Testis (tissue), 3 donors: ENCODE measurements around the gene MPPED1. TPM values are rescaled to one million over a fixed set of nuclear protein-coding genes. Genes with fewer than 3 reads are reported as not detected.

ENCODE experiments used
- DNase-seq: peaks from one replicate; pipeline ENCODE4 v3.0.0-alpha.2; 2019
- H3K27ac ChIP-seq, 2 donors: fragments of 200-600 bp; sonication (generic); one replicate each; pipeline ENCODE4 v1.5.1; 2019
- H3K27me3 ChIP-seq: fragments of 200-600 bp; sonication (generic); one replicate; pipeline ENCODE4 v1.5.1; 2019
- H3K36me3 ChIP-seq: fragments of 200-600 bp; sonication (generic); one replicate; pipeline ENCODE4 v1.5.1; 2017; ENCODE audit warnings: low read depth; ENCODE audit errors: missing control alignments
- H3K4me1 ChIP-seq: fragments of 200-600 bp; sonication (generic); one replicate; pipeline ENCODE4 v1.5.1; 2019
- H3K4me3 ChIP-seq, 2 donors: fragments of 200-600 bp; sonication (generic); one replicate each; pipeline ENCODE4 v1.5.1; 2017 to 2019
- H3K9me3 ChIP-seq: fragments of 200-600 bp; sonication (generic); one replicate; pipeline ENCODE4 v1.5.1; 2017
- CTCF ChIP-seq, 3 experiments: fragments of 450-650 bp in 2 of 3; fragments of 200-600 bp in 1 of 3; sonication (generic) in 1 of 3; IDR thresholded peaks; one replicate each; pipeline ENCODE4 v1.5.1; 2016 to 2019; ENCODE audit warnings: antibody characterized with exemption in 3 of 3, mild to moderate bottlenecking in 2 of 3, moderate library complexity in 1 of 3
- POLR2A ChIP-seq: fragments of 450-650 bp; IDR thresholded peaks from one replicate; pipeline ENCODE4 v1.6.1; 2017; ENCODE audit warnings: antibody characterized with exemption, mild to moderate bottlenecking, moderate library complexity
- WGBS, 2 donors: methylation state at CpG; one replicate each; pipeline ENCODE4 v1.1.5; 2018; 5-methylcytosine and 5-hydroxymethylcytosine counted together
- intact Hi-C: fragments of 100-400 bp; cut with DNase I; formaldehyde crosslinking; loops from one replicate; pipeline ENCODE4 v1.15.1; 2023; ENCODE audit warnings: low total_unique reads
- polyA plus RNA-seq: library from polyadenylated mRNA; stranded (reverse); fragments of 350-450 nt; fragmentation: Illumina TruSeq; extraction: RNeasy Lipid Tissue Mini Kit (QIAGEN cat#74804); gene quantifications from one replicate; pipeline ENCODE4 v1.2.3, GENCODE V29; 2014; ENCODE audit warnings: low read depth, low replicate concordance; ENCODE audit not compliant: insufficient read depth
- total RNA-seq, 2 donors: library from RNA; depleted of rRNA; stranded (reverse); fragments of >200 nt; gene quantifications; one replicate each; pipeline ENCODE4 v1.2.3, GENCODE V29; 2016

Gene MPPED1
- total and polyA plus RNA-seq, 3 donors from 2014 or later, result 1.3 to 5.9 (median 4.1) TPM

- 66 to 71% methylated on average over 10 of the region's 10 CpGs for WGBS, 2 donors
- no peak overlapping the region for H3K27ac ChIP-seq
- H3K4me1 ChIP-seq, result no peaks in the 10 kb centered on the region
- intact Hi-C loops, result no loop called here
- no peaks in the 10 kb centered on the region for H3K9me3 ChIP-seq
- no peaks in the 10 kb centered on the region for H3K27me3 ChIP-seq
- no peak for DNase-seq
- no peak overlapping the region for H3K4me3 ChIP-seq
- no peaks in the 10 kb centered on the region for H3K36me3 ChIP-seq
- TF ChIP-seq POLR2A (no peak), CTCF (IDR thresholded peaks at IDR 0.05) (no peak)
Measured at GRCh38 chr22:43447380-43447779, 35.6 kb downstream of the MPPED1 start.

GRCh38 chr22:43448048-43448447, 36.2 kb downstream of the MPPED1 start:
- Histone ChIP-seq H3K27me3 (no peaks in the 10 kb centered on the region), H3K4me1 (no peaks in the 10 kb centered on the region), H3K4me3 (no peak overlapping the region), H3K36me3 (no peaks in the 10 kb centered on the region), H3K9me3 (no peaks in the 10 kb centered on the region), H3K27ac (no peak overlapping the region)
- 73 to 83% methylated on average over 3 of the region's 3 CpGs for WGBS, 2 donors
- TF ChIP-seq CTCF (IDR thresholded peaks at IDR 0.05) (no peak), POLR2A (no peak)
- intact Hi-C loops, result no loop called here
- no peak for DNase-seq

- WGBS, 2 donors, result 58 to 67% methylated on average over 16 of the region's 16 CpGs
- H3K4me3 ChIP-seq, result no peak overlapping the region
- intact Hi-C loops, result no loop called here
- no peaks in the 10 kb centered on the region for H3K27me3 ChIP-seq
- no peaks in the 10 kb centered on the region for H3K4me1 ChIP-seq
- no peak for DNase-seq
- H3K9me3 ChIP-seq, result no peaks in the 10 kb centered on the region
- no peaks in the 10 kb centered on the region for H3K36me3 ChIP-seq
- TF ChIP-seq POLR2A (no peak), CTCF (IDR thresholded peaks at IDR 0.05) (no peak)
- H3K27ac ChIP-seq, result no peak overlapping the region
Measured at GRCh38 chr22:43449205-43449830, 37.5 kb downstream of the MPPED1 start.

- no peaks in the 10 kb centered on the region for H3K9me3 ChIP-seq
- H3K27ac ChIP-seq, result no peak overlapping the region
- no peak overlapping the region for H3K4me3 ChIP-seq
- WGBS, 2 donors, result 64 to 78% methylated on average over 11 of the region's 11 CpGs
- TF ChIP-seq POLR2A (no peak), CTCF (IDR thresholded peaks at IDR 0.05) (no peak)
- no peaks in the 10 kb centered on the region for H3K4me1 ChIP-seq
- no peaks in the 10 kb centered on the region for H3K27me3 ChIP-seq
- no peak for DNase-seq
- intact Hi-C loops, result no loop called here
- no peaks in the 10 kb centered on the region for H3K36me3 ChIP-seq
Measured at GRCh38 chr22:43449831-43450225, 38.0 kb downstream of the MPPED1 start.

GRCh38 chr22:43451371-43452050, 39.7 kb downstream of the MPPED1 start:
- Histone ChIP-seq H3K4me3 (no peak overlapping the region), H3K36me3 (no peaks in the 10 kb centered on the region), H3K9me3 (no peaks in the 10 kb centered on the region), H3K27ac (no peak overlapping the region), H3K4me1 (no peaks in the 10 kb centered on the region), H3K27me3 (no peaks in the 10 kb centered on the region)
- intact Hi-C loops, result no loop called here
- WGBS, 2 donors, result 77 to 79% methylated on average over 18 of the region's 18 CpGs
- DNase-seq, result no peak
- TF ChIP-seq POLR2A (no peak), CTCF (IDR thresholded peaks at IDR 0.05) (no peak)
